GM12875 (cell line): Measurements from ENCODE around the gene RBPMS2.

Experiments used
- H3K4me3 ChIP-seq: one replicate; pipeline ENCODE4 v1.5.1; 2011; ENCODE audit warnings: low read depth, low read length, control low read depth
- CTCF ChIP-seq: IDR thresholded peaks from 2 replicates; pipeline ENCODE4 v1.5.1; 2011; ENCODE audit warnings: low read depth, mild to moderate bottlenecking, control low read depth, inconsistent platforms, low read length, moderate library complexity, borderline replicate concordance; ENCODE audit not compliant: insufficient read depth

RBPMS2 gene

DNA sequence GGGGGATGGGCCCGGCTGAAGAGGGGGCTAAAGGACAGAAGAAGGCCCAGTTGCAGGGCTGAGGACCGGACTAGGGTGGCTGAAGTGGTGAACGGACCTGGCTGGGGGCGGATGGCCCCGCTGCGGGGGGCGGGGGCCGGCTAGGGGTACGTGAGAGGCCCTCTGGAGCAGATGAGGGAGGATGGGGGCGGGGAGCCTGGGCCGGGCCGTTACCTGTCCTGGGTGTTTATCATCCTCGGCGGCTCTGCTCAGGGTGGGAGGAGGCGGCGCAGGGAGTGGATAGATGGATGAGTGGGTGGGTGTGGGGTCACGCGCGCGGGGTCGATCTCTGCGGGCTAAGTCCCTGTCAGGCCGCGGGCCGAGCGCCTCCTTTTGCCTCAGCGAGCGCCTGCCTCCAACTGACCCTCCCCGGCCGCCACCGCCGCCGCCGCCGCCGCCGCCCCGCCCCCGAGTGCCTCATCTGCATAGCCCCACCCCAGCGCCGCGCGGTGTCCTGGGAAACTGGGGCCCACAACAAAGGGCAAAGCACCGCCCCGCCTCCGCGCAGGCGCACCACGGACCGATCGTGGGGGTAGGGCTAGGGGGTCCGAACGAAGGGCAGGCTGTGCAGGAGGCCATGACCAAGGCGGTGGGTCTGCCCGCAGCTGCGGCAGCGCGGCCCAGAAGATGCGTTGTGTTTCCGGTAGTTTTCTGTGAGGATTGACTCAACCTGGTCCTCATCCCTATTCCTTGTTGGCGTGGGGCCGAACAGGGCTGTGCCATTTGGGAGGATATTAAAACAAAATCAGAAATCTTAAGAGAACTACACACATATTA, 72.4 kb downstream of the RBPMS2 start:
- peak overlapping the region; percentile 80 for H3K4me3 ChIP-seq
- no peak for TF ChIP-seq CTCF

DNA sequence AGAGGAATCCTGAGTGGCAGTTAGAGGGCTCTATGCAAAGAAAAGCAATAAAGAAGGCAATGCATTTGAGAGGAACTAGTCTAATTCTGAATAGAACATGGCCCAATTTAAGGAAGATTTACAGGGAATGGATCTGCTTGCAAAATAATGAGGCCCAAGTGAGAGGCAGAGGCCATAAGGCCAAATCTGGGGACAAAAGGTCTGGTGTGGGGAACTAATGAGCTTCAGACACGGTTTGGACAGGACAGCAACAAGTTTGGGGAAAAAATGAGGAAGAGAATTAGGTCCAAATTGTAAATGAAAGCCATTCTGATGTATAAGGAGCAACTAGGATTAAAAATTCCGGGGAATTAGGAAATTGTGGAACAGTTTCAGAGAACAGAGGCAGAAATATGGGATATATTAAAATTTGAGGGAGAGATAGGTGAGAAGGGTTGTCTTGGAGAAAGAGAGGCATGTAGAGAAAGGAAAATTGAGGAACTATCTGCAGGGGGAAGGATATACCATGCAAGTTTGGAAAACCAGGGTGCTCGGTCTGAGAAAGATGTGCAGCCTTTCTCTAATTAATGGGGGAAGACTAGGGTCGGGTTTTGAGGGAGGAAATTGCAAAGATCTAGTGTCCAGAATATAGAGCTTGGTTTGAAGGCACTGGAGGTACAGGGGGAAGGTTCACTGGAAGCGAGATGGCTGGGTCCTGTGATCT, 73.8 kb downstream of the RBPMS2 start:
- H3K4me3 ChIP-seq, result peak overlapping the region; percentile 80

DNA sequence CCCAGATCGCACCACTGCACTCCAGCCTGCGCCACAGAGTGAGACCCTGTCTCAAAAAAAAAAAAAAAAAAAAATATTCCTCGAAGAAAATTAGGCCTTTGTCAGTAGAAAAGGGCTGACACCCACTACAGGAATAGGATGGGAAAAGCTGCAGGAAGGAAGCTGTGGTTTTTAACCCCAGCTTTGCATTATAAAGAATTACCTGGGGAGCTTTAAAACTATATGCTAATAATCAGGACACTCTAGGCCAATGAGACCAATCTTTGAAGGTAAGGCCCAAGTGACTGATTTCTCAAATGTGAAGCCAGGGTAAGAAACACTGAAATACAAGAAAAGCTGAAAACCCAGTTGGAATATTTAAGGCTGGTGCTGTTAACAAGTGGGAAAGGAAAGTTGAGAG, 74.3 kb downstream of the RBPMS2 start:
- TF ChIP-seq CTCF, result no peak
- no peak overlapping the region for H3K4me3 ChIP-seq

More for the DNA sequence above, 73.8 kb downstream of the RBPMS2 start:
- no peak for TF ChIP-seq CTCF

DNA sequence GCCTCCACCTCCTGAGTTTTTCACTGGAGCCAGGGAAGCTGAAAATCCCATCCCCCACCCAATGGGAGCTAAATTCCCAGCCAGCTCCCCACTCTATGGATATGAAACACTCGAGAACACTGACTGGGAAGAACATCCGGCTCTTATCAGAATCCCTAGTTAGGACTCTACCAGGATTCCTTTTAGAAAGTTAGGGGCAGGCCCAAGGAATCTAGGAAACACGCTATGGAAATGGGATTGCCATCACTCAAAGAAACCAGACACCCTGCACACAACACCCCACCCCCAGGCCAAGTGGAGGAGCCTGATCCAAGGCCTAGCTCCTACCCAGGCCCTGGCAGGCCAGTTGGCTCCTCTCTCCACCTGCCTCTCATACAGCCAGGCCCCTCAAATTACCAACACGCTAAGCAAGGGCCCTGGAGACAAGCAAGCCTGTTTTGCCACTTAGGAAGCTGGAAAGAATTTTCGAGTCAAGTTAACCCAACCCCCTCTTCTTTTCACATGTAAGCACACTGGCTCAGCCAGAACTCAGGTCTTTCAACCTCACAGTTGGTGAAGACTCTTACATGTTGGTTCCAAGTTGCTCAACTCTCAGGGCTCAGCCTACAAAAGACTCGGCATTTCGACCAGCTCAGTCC, 75.5 kb downstream of the RBPMS2 start:
- no peak overlapping the region for H3K4me3 ChIP-seq
- no peak for TF ChIP-seq CTCF

- no peak overlapping the region for H3K4me3 ChIP-seq
- no peak for TF ChIP-seq CTCF
Measured at GRCh38 chr15:64698823-64699222, 76.6 kb downstream of the RBPMS2 start.

DNA sequence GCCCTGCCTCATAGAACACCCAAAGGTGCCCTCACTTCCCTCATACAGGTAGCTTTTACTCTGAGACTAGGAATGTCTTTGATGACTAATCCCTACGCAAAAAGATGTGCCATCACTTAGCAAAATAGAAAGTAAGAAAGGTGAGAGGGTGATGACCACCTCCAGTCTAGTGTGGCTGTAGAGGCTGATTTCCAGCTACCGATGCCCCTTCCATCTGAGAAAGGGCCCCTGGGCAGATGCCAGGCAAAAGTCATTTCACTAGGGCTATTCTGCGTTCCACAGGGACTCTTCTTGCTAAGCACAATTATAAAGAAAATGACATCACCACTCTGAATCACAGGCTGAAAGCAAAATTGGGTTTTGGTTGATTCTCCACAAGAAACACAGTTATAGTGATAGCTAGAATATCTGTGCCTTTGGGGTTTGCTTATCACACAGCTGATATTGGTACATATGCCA, 77.4 kb downstream of the RBPMS2 start:
- no peak for TF ChIP-seq CTCF
- H3K4me3 ChIP-seq, result no peak overlapping the region

DNA sequence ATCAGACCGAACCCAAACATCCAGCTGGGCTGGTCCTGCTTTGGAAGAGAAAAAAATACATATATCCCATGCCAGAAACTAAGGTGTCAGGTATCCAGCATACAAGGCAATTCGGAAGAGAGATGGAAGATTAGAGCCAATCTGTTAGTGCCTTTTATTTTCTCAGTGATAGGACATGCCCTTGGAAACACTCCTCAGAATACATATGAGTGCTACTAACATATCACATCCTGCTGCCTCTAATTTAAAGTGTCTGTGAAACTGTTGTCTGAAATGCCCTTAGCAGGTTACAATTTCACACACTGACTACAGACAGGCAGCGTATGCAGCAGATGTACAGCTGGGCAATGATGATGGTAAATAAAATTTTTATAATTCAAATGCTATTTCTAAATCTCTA, 78.9 kb downstream of the RBPMS2 start:
- no peak for TF ChIP-seq CTCF
- H3K4me3 ChIP-seq, result no peak overlapping the region
